ENCODE data around the gene METTL6.

- TF ChIP-seq CTCF (IDR thresholded peaks at IDR 0.05; ENCODE audit: low read depth, low read length, poor library complexity, severe bottlenecking) (no peak), EZH2phosphoT487 (IDR thresholded peaks at IDR 0.05; ENCODE audit: borderline replicate concordance, low read length) (no peak)
Observed at GRCh38 chr3:15426579-15427118, 695 bp downstream of the METTL6 start.
